ENCODE measurements around the gene FBLL1.

FBLL1 gene

GRCh38 chr5:168528521-168529373, at the start of gene FBLL1:
Gene FBLL1 (plus strand): TSS chr5:168529305. CDS start chr5:168529505, 200 bp downstream.
- no peak for DNase-seq (ENCODE audit: extremely low read depth, low read depth)
- TF ChIP-seq CTCF (IDR thresholded peaks at IDR 0.05; ENCODE audit: low read depth, low read length): no peak

- no peak for TF ChIP-seq CTCF (IDR thresholded peaks at IDR 0.05; ENCODE audit: low read depth, low read length)
- no peak for DNase-seq (ENCODE audit: extremely low read depth, low read depth)
These were observed 48.5 kb upstream of the FBLL1 start for GRCh38 chr5:168480601-168481000.

GRCh38 chr5:168481330-168481788, 47.7 kb upstream of the FBLL1 start:
- DNase-seq (ENCODE audit: extremely low read depth, low read depth): no peak
- TF ChIP-seq CTCF (IDR thresholded peaks at IDR 0.05; ENCODE audit: low read depth, low read length): no peak

GRCh38 chr5:168482361-168482760, 46.7 kb upstream of the FBLL1 start:
- DNase-seq (ENCODE audit: extremely low read depth, low read depth): no peak
- no peak for TF ChIP-seq CTCF (IDR thresholded peaks at IDR 0.05; ENCODE audit: low read depth, low read length)

- peak; percentile 98 for TF ChIP-seq CTCF (IDR thresholded peaks at IDR 0.05; ENCODE audit: low read depth, low read length)
- peak; percentile 74 for DNase-seq (ENCODE audit: extremely low read depth, low read depth)
These were observed 42.8 kb upstream of the FBLL1 start, which contains the start of gene RARS1 for GRCh38 chr5:168486136-168486879. Gene RARS1 (plus strand): TSS chr5:168486471. CDS start chr5:168486499, 28 bp downstream.

GRCh38 chr5:168489059-168489458, 40.0 kb upstream of the FBLL1 start:
- no peak for TF ChIP-seq CTCF (IDR thresholded peaks at IDR 0.05; ENCODE audit: low read depth, low read length)
- no peak for DNase-seq (ENCODE audit: extremely low read depth, low read depth)

Measured in AG09319 (cell line).